IPS-18c (cell line): ENCODE results near the gene NVL.
"Not testable (repeated sequence)": the region's sequence is repeated elsewhere in the genome, so short reads cannot be mapped to it uniquely, and the experiment has no call there.

Experiments used
- H3K4me3 ChIP-seq: 2 replicates; pipeline ENCODE4 v1.7.0; 2013; ENCODE audit warnings: low read depth, mild to moderate bottlenecking, low read length, moderate library complexity; ENCODE audit not compliant: insufficient read depth
- H3K9me3 ChIP-seq: one replicate; pipeline ENCODE4 v1.6.1; 2013; ENCODE audit warnings: mild to moderate bottlenecking, low read length, moderate library complexity; ENCODE audit not compliant: control insufficient read depth, insufficient read depth

NVL gene

DNA sequence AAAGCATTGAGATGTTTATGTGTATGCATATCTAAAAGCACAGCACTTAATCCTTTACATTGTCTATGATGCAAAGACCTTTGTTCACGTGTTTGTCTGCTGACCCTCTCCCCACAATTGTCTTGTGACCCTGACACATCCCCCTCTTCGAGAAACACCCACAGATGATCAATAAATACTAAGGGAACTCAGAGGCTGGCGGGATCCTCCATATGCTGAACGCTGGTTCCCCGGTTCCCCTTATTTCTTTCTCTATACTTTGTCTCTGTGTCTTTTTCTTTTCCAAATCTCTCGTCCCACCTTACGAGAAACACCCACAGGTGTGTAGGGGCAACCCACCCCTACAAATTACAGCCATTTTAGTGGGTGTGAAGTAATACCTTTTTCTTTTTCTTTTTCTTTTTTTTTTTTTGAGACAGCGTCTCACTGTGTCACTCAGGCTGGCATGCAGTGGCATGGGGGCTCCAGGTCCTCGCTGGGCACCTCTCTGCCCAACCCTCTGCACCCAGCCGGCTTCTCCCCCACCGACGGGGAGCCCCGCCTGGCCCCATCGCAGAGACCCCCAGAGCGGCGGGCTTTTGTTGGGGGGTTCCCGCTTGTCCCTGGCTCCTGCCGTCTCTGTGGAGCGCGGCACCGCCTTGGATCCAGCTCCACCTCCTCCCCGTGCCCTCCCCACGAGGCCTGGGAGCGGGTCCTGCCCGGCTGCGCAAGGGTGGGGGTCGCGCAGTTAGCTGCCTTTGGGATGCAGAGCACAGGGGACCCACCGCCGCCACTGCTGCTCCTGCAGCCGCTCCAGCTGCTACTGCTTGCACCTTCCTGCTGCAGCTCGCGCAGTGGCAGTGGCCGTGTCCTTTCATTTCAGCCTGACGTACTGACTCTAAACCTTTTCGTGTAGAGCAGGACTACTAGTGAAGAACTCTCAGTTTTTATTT is 10.7 kb upstream of the NVL start:
- peaks cover 15% of the 10 kb centered on the region for H3K9me3 ChIP-seq
- peak overlapping the region; percentile 49 for H3K4me3 ChIP-seq

DNA sequence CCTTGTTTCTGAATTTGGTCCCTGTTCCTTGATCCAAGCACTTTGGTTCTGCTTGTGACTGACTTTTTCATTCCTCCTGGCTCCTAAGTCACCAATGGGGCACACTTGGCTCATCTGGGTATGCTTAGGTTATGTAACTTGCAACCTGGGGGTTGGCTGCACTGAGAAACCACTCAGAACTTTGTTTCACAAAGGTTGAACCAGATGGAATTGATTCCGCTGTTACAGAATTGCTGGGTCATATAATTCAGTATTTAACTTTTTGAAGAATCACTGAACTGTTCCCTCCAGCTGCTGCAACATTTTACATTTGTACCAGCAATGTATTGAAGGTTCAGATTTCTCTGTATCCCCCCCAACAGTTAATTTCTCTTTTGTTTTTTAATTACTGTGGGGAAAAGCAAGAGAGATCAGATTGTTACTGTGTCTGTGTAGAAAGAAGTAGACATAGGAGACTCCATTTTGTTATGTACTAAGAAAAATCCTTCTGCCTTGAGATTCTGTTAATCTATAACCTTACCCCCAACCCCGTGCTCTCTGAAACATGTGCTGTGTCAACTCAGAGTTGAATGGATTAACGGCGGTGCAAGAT is 9.6 kb upstream of the NVL start:
- Histone ChIP-seq H3K4me3 (0 out of 2 replicates have a peak overlapping the region, but pooled peaks have one; percentile 0), H3K9me3 (peaks cover 15% of the 10 kb centered on the region)

DNA sequence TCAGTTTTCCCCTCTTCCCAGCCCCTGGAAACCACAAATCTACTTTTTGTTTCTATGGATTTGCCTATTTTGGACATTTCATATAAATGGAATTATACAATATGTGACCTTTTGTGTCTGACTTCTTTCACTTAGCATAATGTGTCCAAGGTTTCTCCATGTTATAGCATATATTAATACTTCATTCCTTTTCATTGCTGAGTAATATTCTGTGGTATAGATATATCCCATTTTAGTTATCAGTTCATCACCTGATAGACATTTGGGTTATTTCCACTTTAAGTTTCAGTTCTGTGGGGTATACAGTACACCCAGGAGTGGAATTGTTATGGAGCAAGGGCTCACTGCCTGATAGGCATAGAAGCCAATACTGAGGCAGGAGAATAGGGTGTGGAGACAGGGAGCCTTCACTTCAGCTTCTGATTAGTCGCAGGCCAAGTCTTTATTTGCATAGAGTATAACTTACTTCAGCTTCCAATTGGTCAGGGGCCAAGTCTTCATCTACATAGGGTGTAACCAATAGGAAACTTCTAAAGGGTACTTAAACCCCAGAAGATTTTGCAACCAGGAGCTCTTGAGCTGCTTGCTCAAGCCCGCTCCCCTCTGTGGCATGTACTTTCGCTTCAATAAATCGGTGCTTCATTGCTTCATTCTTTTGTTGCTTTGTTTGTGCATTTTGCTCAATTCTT is 8.3 kb upstream of the NVL start:
- Histone ChIP-seq H3K9me3 (peaks cover 5% of the 10 kb centered on the region), H3K4me3 (no peak overlapping the region)

DNA sequence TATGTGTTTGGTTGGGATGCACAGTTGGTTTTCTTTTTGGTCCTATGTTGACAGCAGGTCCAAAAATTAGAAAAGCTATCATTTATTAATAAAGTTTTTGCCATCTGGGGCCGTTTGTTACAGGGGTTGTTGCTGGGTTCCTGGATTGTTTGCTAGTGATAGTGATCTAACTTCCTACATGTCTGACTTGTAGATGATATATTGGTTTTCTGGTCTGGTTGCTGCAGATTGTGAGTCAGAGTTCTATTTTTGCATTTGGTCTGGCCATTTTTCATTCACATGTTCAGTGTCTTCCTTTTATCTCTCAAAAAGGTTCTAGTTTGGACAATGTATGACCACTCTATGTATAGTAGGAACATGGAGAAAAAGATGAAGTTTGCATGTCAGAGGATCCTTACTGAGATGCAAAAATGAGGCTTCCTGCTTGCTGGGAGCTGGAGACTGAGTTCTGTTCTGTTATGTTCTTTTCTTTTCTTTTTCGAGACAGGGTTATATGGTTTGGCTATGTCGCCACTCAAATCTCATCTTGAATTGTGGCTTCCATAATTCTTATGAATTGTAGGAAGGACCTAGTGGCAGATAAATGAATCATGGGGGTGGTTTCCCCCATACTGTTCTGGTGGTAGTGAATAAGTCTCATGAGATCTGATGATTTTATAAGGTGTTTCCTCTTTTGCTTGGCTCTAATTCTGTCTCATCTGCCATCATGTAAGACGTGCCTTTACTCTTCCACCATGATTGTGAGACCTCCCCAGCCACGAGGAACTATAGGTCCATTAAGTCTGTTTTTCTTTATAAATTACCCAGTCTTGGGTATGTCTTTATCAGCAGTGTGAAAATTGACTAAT is 4.2 kb upstream of the NVL start:
- no peak overlapping the region for H3K4me3 ChIP-seq
- peaks cover 2% of the 10 kb centered on the region for H3K9me3 ChIP-seq

DNA sequence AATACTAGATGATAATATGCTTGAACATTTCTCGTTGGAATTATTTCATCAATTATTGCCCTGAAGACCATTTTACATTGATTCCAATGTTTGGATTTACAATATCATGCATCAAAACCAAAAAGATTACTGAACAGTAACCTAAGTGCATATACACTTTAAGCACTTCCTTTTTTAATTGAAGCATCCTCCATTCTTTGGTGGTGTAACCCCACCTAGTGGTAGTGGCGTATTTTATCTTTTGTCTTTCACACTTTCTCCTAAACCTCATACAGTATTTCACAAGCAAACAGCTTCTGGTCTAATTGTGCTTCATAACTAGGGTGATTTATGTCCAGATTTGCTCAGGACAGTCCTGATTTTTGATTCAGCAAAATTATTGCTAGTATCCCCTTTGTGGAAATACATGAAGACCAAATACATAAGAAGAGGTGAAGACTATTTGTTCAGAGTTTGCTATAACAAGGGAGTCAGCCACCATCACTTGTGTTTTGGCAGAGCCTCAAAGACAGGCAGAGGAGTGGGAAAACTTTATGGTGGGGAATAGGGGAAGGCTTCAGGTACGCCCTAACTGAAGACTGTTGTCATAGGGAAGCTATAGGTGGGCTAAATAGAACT is 3.4 kb upstream of the NVL start:
- peaks cover 2% of the 10 kb centered on the region for H3K9me3 ChIP-seq
- no peak overlapping the region for H3K4me3 ChIP-seq

DNA sequence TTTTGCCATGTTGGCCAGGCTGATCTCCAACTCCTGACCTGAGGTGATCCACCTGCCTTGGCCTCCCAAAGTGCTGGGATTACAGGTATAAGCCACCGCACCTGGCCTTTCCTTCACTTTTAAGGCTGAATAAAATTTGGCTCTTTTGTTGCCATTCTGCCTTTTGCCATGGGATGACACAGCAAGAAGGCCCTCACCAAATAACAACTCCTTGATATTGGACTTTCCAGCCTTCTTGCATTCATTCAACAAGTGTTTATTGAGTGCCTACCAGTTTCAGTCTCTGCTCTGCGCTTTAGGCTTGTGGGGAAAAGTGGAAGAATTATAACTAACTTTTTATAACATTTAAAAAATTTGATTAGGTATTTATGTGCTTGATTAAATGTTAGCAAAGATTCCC is 1.9 kb upstream of the NVL start:
- H3K9me3 ChIP-seq = no peaks in the 10 kb centered on the region
- H3K4me3 ChIP-seq = no peak overlapping the region

DNA sequence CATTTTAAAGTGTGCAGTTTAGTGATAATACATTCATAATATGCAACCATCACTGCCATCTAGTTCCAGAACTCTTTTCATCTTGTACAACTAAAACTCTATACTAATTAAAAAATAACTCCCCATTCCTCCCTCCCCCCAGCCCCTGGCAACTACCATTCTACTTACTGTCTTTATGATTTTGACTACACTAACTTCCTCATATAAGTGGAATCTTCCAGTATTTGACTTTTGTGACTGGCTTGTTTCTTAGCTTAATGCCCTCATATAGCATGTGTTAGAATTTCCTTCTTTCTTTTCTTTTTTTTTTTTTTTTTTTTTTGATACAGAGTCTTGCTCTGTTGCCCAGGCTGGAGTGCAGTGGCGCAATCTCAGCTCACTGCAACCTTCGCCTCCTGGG is 1.4 kb upstream of the NVL start:
- H3K4me3 ChIP-seq = no peak overlapping the region

DNA sequence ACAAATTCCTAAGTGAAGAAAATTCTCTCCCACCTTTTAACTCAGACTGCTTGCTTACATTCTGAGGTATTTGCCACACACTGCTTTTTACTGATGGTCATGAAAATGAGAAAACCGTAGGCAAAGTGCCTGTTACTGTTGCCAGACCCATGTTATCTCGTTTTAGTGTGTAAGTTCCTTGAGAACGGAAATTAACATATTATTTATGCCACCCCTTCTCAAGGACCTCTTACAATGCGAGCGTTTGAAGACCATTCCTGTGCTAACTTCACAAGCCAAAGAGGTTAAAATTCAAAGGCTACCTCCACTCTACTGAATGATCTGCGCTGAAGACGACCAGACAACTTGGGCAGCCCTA is 509 bp downstream of the NVL start:
- Histone ChIP-seq H3K4me3 (peak overlapping the region; percentile 81), H3K9me3 (no peaks in the 10 kb centered on the region)

More for the DNA sequence above, 1.4 kb upstream of the NVL start:
- no peaks in the 10 kb centered on the region for H3K9me3 ChIP-seq

DNA sequence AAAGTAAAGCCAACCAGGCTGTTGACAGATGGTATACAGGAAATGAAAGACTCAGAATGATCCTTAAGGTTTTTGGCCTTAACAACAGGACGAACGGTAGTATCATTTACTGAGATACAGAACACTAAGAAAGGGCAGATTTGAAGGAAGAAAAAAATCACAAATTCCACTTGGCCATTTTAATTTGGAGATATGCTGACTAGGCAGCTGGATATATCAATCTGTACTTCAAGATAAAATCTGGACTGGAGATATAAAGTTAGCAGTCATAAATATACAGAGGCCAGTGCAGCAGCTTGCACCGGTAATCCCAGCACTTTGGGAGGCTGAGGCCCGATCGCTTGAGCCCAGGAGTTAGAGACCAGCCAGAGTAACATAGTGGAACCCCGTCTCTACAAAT is 1.3 kb downstream of the NVL start:
- 0 out of 2 replicates have a peak overlapping the region, but pooled peaks have one; percentile 81 for H3K4me3 ChIP-seq

DNA sequence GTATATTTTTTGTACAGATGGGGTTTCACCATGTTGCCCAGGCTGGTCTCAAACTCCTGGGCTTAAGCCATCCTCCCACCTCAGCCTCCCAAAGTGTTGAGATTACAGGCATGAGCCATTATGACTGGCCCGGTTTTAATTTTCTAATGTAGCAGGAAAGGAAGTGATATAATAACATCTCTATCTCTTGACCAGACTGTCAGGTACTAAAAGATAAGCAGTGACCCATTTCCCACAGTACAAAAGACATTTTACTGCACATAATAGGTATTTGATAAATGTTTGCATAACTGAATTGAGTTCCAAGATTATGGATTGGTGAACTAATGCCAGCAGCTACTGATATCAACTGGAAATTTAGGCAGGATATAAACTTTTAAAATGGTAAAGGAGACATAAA is 4.0 kb downstream of the NVL start:
- H3K4me3 ChIP-seq = no peak overlapping the region

More for the DNA sequence above, 1.3 kb downstream of the NVL start:
- no peaks in the 10 kb centered on the region for H3K9me3 ChIP-seq

DNA sequence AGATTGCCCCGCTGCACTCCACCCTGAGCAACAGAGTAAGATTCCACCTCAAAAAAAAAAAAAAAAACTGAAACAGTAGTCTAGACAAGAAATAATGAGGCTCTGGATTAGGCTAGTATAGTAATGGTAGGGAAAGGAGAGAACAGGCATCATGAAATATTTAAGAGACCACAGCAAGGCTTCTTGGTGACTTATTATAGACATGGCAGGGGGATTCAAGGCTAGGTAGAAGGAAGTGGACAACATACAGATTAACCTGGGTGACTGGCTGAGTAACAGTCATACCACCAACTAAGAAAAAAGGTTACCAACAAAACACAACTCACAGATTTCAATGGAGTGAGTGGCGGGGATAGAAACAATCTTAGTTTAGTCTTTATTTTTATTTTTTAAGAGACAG is 8.3 kb downstream of the NVL start:
- no peaks in the 10 kb centered on the region for H3K9me3 ChIP-seq
- H3K4me3 ChIP-seq = no peak overlapping the region

More for the DNA sequence above, 4.0 kb downstream of the NVL start:
- no peaks in the 10 kb centered on the region for H3K9me3 ChIP-seq

DNA sequence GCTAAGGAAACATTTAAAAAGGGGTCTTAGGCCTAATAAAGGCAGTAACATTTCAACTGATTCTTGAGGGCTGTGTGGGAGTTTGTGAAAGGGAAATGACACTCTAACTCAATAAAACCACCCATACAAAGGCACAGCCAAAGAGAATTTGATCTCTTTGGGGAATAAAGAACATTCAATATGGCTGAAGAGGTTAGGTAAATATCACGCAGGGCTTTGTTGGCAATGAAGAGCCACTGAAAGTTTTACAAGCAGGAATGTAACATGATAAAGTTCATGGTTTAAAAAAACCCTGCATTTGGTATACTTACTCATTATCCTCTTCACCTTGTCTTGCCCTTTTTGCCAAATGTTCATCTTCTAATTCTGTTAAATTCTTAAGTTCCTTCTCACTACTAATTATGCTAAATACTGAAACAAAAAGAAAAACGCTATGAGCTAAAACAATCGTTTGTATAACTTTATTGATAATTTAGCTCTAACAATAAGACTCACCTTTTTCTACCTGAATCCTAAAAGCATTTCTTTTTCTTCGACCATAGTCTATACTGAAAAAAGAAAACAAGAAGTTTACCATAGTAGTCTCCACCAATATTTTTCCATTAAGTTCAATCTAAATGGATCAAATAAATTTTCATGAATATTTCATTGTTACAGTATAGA is 12.5 kb downstream of the NVL start:
- H3K9me3 ChIP-seq = no peaks in the 10 kb centered on the region
- no peak overlapping the region for H3K4me3 ChIP-seq

DNA sequence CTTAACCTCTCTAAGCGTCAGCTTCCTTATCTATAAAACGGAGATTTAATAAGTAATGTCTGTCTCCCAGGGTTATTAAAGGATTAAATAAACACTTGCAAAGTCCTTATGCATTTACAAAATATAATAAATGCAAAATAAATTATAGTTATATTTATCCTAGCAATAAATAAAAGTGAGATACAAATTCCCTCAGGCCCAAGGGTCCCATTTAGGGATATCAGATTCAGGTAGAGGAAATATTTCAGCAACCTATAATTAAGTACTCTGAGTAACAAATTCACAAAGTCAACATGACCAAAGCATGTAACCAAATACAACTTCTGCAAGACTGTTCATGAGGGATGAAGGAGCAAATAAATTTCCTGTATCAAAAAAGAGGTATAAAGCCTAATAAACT is 17.9 kb downstream of the NVL start:
- H3K9me3 ChIP-seq = no peaks in the 10 kb centered on the region

DNA sequence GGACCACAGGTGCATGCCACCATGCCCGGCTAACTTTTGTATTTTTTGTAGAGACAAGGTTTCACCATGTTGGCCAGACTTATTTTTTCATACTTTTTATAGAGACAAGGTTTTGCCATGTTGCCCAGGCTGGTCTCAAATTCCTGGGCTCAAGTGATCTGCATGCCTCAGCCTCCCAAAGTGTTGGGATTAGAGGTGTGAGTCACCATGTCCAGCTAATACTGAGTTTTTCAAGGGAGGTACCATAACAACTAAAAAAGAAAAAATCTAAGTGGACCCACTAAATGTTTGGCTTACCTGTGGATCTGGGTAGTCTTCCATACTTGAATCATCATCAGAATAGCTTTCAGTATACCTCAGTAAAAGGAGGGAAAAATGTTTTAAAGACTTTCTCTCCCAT is 18.5 kb downstream of the NVL start:
- not testable (repeated sequence) for H3K4me3 ChIP-seq, H3K9me3 ChIP-seq

More for the DNA sequence above, 17.9 kb downstream of the NVL start:
- H3K4me3 ChIP-seq = no peak overlapping the region

DNA sequence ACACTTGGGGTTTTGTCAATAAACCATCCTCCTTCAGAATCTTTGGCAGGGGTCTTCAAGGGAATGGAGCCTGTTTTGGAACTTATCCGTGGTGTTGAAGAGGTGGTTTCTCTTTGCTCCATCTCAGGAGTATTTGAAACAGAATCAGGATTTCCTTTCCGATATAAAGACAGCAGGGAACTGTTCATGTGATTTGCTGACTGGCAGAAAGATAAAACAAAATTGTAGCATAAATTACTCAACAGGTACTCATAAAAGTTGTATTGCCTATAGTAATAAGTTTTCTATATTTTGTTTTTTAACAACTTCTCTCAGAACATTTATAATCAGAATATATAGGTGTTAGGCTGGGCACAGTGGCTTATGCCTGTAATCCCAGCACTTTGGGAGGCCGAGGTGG is 21.9 kb downstream of the NVL start:
- Histone ChIP-seq H3K9me3 (no peaks in the 10 kb centered on the region), H3K4me3 (no peak overlapping the region)

DNA sequence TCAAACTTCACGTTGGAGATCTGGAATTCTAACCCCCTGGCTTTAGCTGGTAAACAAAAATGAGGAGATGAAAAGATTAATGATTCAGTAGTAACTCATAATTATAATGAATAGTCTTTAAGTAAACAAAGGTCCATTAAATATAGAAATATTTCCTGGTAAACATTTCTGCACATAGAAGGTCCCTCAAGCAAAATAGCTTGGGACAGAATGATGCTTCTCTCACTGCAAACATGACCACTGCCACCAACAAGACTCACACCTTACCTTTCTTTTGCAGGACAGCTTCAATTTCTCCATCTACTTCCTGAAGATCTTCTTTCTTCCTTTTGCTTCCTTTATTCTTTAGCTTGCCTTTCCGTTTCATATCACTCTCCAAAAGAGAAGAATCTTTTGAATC is 25.2 kb downstream of the NVL start:
- no peaks in the 10 kb centered on the region for H3K9me3 ChIP-seq
- no peak overlapping the region for H3K4me3 ChIP-seq
